HG03280 (cell line): ENCODE data around the gene TAOK3.
A peak's percentile ranks its signal among the peaks of the same experiment; 100 is the strongest.
"Not testable (repeated sequence)": the region's sequence is repeated elsewhere in the genome, so short reads cannot be mapped to it uniquely, and the experiment has no call there.

Experiments used
- ATAC-seq: cut with Tn5 transposase; IDR thresholded peaks from one replicate; pipeline ENCODE4 v1.9.1; 2021; ENCODE audit warnings: mild to moderate bottlenecking, moderate library complexity; ENCODE audit not compliant: unreplicated experiment

The TAOK3 gene

GRCh38 chr12:118304093-118304492 lies 68.6 kb downstream of the TAOK3 start:
- no peak for ATAC-seq

GRCh38 chr12:118302053-118302452 lies 70.7 kb downstream of the TAOK3 start:
- no peak for ATAC-seq

GRCh38 chr12:118299791-118300460 lies 72.8 kb downstream of the TAOK3 start:
- ATAC-seq = no peak

- ATAC-seq = no peak
These were observed 75.4 kb downstream of the TAOK3 start for GRCh38 chr12:118297284-118297683.

GRCh38 chr12:118292836-118293235 lies 79.9 kb downstream of the TAOK3 start:
- ATAC-seq = no peak

- ATAC-seq = no peak
These were observed 82.6 kb downstream of the TAOK3 start for GRCh38 chr12:118290130-118290529.

GRCh38 chr12:118288174-118288573 lies 84.5 kb downstream of the TAOK3 start:
- ATAC-seq = no peak

- ATAC-seq = no peak
These were observed 85.0 kb downstream of the TAOK3 start for GRCh38 chr12:118287728-118288127.

GRCh38 chr12:118282767-118283166 lies 89.9 kb downstream of the TAOK3 start:
- no peak for ATAC-seq

- not testable (repeated sequence) for ATAC-seq
These were observed 94.4 kb downstream of the TAOK3 start for GRCh38 chr12:118278288-118278687.

- no peak for ATAC-seq
These were observed 98.6 kb downstream of the TAOK3 start for GRCh38 chr12:118274066-118274465.

- ATAC-seq = no peak
These were observed 100.8 kb downstream of the TAOK3 start for GRCh38 chr12:118271770-118272417.

- ATAC-seq = no peak
These were observed 101.5 kb downstream of the TAOK3 start for GRCh38 chr12:118271183-118271582.

GRCh38 chr12:118269806-118270205 lies 102.9 kb downstream of the TAOK3 start:
- ATAC-seq = no peak

- ATAC-seq = no peak
These were observed 113.6 kb downstream of the TAOK3 start for GRCh38 chr12:118259079-118259478.

GRCh38 chr12:118256352-118256751 lies 116.4 kb downstream of the TAOK3 start:
- ATAC-seq = no peak

GRCh38 chr12:118249547-118249946 lies 123.2 kb downstream of the TAOK3 start:
- ATAC-seq = no peak

- not testable (repeated sequence) for ATAC-seq
These were observed 126.8 kb downstream of the TAOK3 start for GRCh38 chr12:118245886-118246285.

GRCh38 chr12:118238888-118239287 lies 133.8 kb downstream of the TAOK3 start:
- peak; percentile 43 for ATAC-seq

- ATAC-seq = no peak
These were observed 134.8 kb downstream of the TAOK3 start for GRCh38 chr12:118237908-118238307.

- peak; percentile 81 for ATAC-seq
These were observed 135.5 kb downstream of the TAOK3 start for GRCh38 chr12:118237052-118237665.

GRCh38 chr12:118220702-118221101 lies 152.0 kb downstream of the TAOK3 start:
- ATAC-seq = no peak
